Liver (tissue), 9 donors: ENCODE measurements around the gene CUX1. TPM values are rescaled to one million over a fixed set of nuclear protein-coding genes. Genes with fewer than 3 reads are reported as not detected.

ENCODE experiments used
- DNase-seq: peaks from one replicate; pipeline ENCODE4 v3.0.0-alpha.2; 2017; ENCODE audit warnings: low spot score
- H3K27ac ChIP-seq, 2 donors: one replicate each; pipeline ENCODE4 v1.7.0; 2013; ENCODE audit warnings: inconsistent platforms in 2 of 2, low read length in 2 of 2, control low read depth in 1 of 2, low read depth in 1 of 2, mild to moderate bottlenecking in 1 of 2
- H3K27me3 ChIP-seq, 4 donors: one replicate each; pipeline versions ENCODE4 v1.6.1 to v1.7.0; 2013; ENCODE audit warnings: low read length in 3 of 4, inconsistent platforms in 1 of 4, mild to moderate bottlenecking in 1 of 4, moderate library complexity in 1 of 4; ENCODE audit not compliant: control insufficient read depth in 4 of 4, insufficient read depth in 4 of 4
- H3K36me3 ChIP-seq, 4 donors: one replicate each; pipeline versions ENCODE4 v1.6.1 to v1.7.0; 2013; ENCODE audit warnings: low read length in 3 of 4, mild to moderate bottlenecking in 3 of 4, low read depth in 1 of 4, moderate library complexity in 1 of 4; ENCODE audit not compliant: control insufficient read depth in 4 of 4, insufficient read depth in 3 of 4
- H3K4me1 ChIP-seq, 4 donors: one replicate each; pipeline versions ENCODE4 v1.6.1 to v1.7.0; 2013; ENCODE audit warnings: low read length in 3 of 4, mild to moderate bottlenecking in 3 of 4, moderate library complexity in 1 of 4; ENCODE audit not compliant: control insufficient read depth in 4 of 4, insufficient read depth in 4 of 4
- H3K4me3 ChIP-seq, 3 donors: one replicate each; pipeline versions ENCODE4 v1.6.1 to v1.7.0; 2013; ENCODE audit warnings: low read length in 3 of 3, control low read depth in 1 of 3, low read depth in 1 of 3, mild to moderate bottlenecking in 1 of 3
- H3K9ac ChIP-seq, 2 donors: one replicate each; pipeline ENCODE4 v1.7.0; 2013; ENCODE audit warnings: low read length in 2 of 2, mild to moderate bottlenecking in 2 of 2, moderate library complexity in 2 of 2, control low read depth in 1 of 2, low read depth in 1 of 2
- H3K9me3 ChIP-seq, 4 donors: one replicate each; pipeline versions ENCODE4 v1.6.1 to v1.7.0; 2013; ENCODE audit warnings: low read length in 3 of 4; ENCODE audit not compliant: control insufficient read depth in 4 of 4
- EGR1 ChIP-seq, 2 donors: IDR thresholded peaks; 2 replicates each; pipeline ENCODE4 v1.6.1; 2016 to 2018; ENCODE audit warnings: antibody characterized with exemption in 2 of 2, low read depth in 2 of 2
- FOXA1 ChIP-seq: IDR thresholded peaks from 2 replicates; pipeline ENCODE4 v1.6.1; 2016; ENCODE audit warnings: antibody characterized with exemption
- GABPA ChIP-seq, 2 donors: IDR thresholded peaks in 1 of 2; conservative IDR thresholded peaks in 1 of 2; 2 replicates each; pipeline ENCODE4 v1.6.1; 2016; ENCODE audit warnings: antibody characterized with exemption in 2 of 2, mild to moderate bottlenecking in 1 of 2, moderate library complexity in 1 of 2
- HNF4A ChIP-seq, 2 donors: conservative IDR thresholded peaks; 2 replicates each; pipeline ENCODE4 v1.6.1; 2016; ENCODE audit warnings: antibody characterized with exemption in 2 of 2, mild to moderate bottlenecking in 2 of 2
- HNF4G ChIP-seq: IDR thresholded peaks from 2 replicates; pipeline ENCODE4 v1.6.1; 2016; ENCODE audit warnings: antibody characterized with exemption
- JUND ChIP-seq, 2 donors: IDR thresholded peaks; 2 replicates each; pipeline ENCODE4 v1.6.1; 2016; ENCODE audit warnings: antibody characterized with exemption in 2 of 2
- NR2F2 ChIP-seq: IDR thresholded peaks from 2 replicates; pipeline ENCODE4 v1.6.1; 2016; ENCODE audit warnings: antibody characterized with exemption
- RAD21 ChIP-seq, 2 donors: IDR thresholded peaks; 2 replicates each; pipeline ENCODE4 v1.6.1; 2016; ENCODE audit warnings: antibody characterized with exemption in 2 of 2, mild to moderate bottlenecking in 2 of 2
- RXRA ChIP-seq, 2 donors: IDR thresholded peaks; 2 replicates each; pipeline ENCODE4 v1.6.1; 2017 to 2018; ENCODE audit warnings: antibody characterized with exemption in 2 of 2, mild to moderate bottlenecking in 1 of 2
- SP1 ChIP-seq: IDR thresholded peaks from 2 replicates; pipeline ENCODE4 v1.6.1; 2018; ENCODE audit warnings: antibody characterized with exemption, mild to moderate bottlenecking
- TAF1 ChIP-seq: conservative IDR thresholded peaks from 2 replicates; pipeline ENCODE4 v1.6.1; 2016; ENCODE audit warnings: antibody characterized with exemption, mild to moderate bottlenecking
- WGBS: extraction: QIAGEN DNeasy Blood & Tissue Kit; methylation state at CpG from one replicate; pipeline ENCODE4 v1.1.7; 2013; 5-methylcytosine and 5-hydroxymethylcytosine counted together
- polyA plus RNA-seq, 2 donors: library from polyadenylated mRNA; stranded (reverse) in 1 of 2; unstranded in 1 of 2; fragments of 200-250 nt in 1 of 2; fragments of >200 nt in 1 of 2; fragmentation: Nextera tagmentation in 1 of 2; extraction: Ambion mirVana in 1 of 2; gene quantifications; one replicate each; pipeline versions ENCODE4 v1.2.1 to v1.2.3, GENCODE V29; 2013 to 2015
- total RNA-seq, 2 donors: library from RNA; depleted of rRNA; stranded (reverse); fragments of >200 nt; gene quantifications; one replicate each; pipeline ENCODE4 v1.2.3, GENCODE V29; 2014
- TF ChIP-seq, protein P1 (sequence below): IDR thresholded peaks from 2 replicates; pipeline ENCODE4 v1.6.1; 2016; ENCODE audit warnings: antibody characterized with exemption
- TF ChIP-seq, protein P2 (sequence below): IDR thresholded peaks from 2 replicates; pipeline ENCODE4 v1.6.1; 2016; ENCODE audit warnings: antibody characterized with exemption
- TF ChIP-seq, protein P3 (sequence below): fragments of 150-350 bp; IDR thresholded peaks from 2 replicates; pipeline ENCODE4 v1.5.1; 2017; ENCODE audit warnings: improper control_type of control experiment, low read depth, low read length; ENCODE audit not compliant: missing input control
- TF ChIP-seq, protein P4 (sequence below): IDR thresholded peaks from 2 replicates; pipeline ENCODE4 v1.6.1; 2016; ENCODE audit warnings: antibody characterized with exemption
- donor health status: healthy.
- donor health status: healthy.
- donor health status: healthy.
- donor health status: healthy.
- donor health status: healthy.

Gene CUX1
- total and polyA plus RNA-seq, 4 donors, result 18.6 to 40.6 (median 21.4) TPM

DNA sequence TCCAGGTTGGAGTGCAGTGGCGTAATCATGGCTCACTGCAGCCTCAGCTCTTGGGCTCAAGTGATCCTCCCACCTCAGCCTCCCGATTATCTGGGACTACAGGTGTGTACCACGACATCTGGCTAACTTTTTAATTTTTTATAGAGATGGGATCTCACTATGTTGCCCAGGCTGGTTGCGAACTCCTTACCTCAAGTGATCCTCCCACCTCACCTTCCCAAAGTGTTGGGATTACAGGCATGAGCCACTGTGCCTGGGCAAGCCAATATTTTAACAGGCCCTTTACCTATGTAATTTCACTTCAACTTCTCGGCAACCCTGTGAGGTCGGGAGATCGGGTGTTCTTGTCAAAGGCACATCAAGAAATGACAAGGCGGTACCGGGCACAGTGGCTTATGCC, 146.3 kb downstream of the CUX1 start (continued):
- TF ChIP-seq GABPA (IDR thresholded peaks at IDR 0.05 in 1 of 2, conservative IDR thresholded peaks at IDR 0.05 in 1 of 2), result no peak

DNA sequence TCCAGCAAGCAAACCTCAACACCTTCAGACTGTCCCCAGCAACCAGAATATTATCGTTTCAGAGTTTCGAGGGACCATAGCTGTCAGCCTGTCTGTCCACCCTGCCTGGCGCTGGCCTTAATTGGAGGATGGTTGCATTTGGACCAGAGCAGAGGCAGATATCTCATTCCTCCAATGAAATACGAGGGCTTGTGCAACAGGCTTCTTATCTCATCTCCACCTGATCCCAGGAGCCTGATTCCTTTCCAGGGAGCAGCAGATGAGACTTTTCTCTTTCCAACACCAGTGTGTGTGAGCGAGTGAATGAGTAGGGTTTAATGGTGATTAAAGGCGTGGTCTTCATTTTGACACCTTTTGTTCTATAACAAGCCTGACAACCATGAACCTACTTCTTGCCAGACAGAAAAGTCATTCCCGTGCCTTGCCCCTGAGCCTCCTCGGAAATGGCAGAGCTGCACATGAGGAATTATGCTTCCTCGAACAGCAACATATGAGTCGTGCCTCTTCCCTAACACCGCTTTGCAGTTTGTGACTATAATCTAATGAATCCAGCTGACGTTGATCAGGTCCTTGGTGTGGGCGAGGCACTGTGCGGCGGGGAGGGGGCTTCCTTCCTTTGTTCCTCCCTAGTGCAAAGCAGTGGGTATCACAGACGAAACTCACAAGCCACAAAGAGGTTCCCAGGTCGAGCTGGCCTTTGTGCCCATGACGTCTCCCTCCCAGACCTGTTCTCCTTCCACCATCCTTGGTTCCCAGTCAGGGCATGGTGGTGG, 147.4 kb downstream of the CUX1 start:
- peaks cover 0 to 2% (median 0%) of the 10 kb centered on the region in 4 donors for H3K4me1 ChIP-seq
- WGBS, result 91% methylated on average over 18 of the region's 18 CpGs
- H3K27me3 ChIP-seq, result no peaks in the 10 kb centered on the region
- DNase-seq, result no peak
- no peaks in the 10 kb centered on the region for H3K36me3 ChIP-seq
- TF ChIP-seq FOXA1 (no peak), GABPA (IDR thresholded peaks at IDR 0.05 in 1 of 2, conservative IDR thresholded peaks at IDR 0.05 in 1 of 2) (no peak), EGR1 (IDR thresholded peaks at IDR 0.05; ENCODE audit: low read depth in 2 of 2) (no peak), RAD21 (IDR thresholded peaks at IDR 0.05) (no peak), NR2F2 (no peak), JUND (IDR thresholded peaks at IDR 0.05) (no peak), HNF4A (conservative IDR thresholded peaks at IDR 0.05) (no peak), SP1 (no peak), RXRA (IDR thresholded peaks at IDR 0.05) (no peak), TAF1 (no peak)
- TF ChIP-seq, protein P1, sequence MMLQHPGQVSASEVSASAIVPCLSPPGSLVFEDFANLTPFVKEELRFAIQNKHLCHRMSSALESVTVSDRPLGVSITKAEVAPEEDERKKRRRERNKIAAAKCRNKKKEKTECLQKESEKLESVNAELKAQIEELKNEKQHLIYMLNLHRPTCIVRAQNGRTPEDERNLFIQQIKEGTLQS, result no peak
- TF ChIP-seq, protein P2, sequence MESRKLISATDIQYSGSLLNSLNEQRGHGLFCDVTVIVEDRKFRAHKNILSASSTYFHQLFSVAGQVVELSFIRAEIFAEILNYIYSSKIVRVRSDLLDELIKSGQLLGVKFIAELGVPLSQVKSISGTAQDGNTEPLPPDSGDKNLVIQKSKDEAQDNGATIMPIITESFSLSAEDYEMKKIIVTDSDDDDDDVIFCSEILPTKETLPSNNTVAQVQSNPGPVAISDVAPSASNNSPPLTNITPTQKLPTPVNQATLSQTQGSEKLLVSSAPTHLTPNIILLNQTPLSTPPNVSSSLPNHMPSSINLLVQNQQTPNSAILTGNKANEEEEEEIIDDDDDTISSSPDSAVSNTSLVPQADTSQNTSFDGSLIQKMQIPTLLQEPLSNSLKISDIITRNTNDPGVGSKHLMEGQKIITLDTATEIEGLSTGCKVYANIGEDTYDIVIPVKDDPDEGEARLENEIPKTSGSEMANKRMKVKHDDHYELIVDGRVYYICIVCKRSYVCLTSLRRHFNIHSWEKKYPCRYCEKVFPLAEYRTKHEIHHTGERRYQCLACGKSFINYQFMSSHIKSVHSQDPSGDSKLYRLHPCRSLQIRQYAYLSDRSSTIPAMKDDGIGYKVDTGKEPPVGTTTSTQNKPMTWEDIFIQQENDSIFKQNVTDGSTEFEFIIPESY, result no peak
- TF ChIP-seq, protein P3, sequence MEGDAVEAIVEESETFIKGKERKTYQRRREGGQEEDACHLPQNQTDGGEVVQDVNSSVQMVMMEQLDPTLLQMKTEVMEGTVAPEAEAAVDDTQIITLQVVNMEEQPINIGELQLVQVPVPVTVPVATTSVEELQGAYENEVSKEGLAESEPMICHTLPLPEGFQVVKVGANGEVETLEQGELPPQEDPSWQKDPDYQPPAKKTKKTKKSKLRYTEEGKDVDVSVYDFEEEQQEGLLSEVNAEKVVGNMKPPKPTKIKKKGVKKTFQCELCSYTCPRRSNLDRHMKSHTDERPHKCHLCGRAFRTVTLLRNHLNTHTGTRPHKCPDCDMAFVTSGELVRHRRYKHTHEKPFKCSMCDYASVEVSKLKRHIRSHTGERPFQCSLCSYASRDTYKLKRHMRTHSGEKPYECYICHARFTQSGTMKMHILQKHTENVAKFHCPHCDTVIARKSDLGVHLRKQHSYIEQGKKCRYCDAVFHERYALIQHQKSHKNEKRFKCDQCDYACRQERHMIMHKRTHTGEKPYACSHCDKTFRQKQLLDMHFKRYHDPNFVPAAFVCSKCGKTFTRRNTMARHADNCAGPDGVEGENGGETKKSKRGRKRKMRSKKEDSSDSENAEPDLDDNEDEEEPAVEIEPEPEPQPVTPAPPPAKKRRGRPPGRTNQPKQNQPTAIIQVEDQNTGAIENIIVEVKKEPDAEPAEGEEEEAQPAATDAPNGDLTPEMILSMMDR, result no peak
- TF ChIP-seq, protein P4, sequence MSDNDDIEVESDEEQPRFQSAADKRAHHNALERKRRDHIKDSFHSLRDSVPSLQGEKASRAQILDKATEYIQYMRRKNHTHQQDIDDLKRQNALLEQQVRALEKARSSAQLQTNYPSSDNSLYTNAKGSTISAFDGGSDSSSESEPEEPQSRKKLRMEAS, result no peak
- H3K4me3 ChIP-seq, result no peak overlapping the region
- no peak overlapping the region for H3K27ac ChIP-seq
- H3K9me3 ChIP-seq, result no peaks in the 10 kb centered on the region
- no peak overlapping the region for H3K9ac ChIP-seq

DNA sequence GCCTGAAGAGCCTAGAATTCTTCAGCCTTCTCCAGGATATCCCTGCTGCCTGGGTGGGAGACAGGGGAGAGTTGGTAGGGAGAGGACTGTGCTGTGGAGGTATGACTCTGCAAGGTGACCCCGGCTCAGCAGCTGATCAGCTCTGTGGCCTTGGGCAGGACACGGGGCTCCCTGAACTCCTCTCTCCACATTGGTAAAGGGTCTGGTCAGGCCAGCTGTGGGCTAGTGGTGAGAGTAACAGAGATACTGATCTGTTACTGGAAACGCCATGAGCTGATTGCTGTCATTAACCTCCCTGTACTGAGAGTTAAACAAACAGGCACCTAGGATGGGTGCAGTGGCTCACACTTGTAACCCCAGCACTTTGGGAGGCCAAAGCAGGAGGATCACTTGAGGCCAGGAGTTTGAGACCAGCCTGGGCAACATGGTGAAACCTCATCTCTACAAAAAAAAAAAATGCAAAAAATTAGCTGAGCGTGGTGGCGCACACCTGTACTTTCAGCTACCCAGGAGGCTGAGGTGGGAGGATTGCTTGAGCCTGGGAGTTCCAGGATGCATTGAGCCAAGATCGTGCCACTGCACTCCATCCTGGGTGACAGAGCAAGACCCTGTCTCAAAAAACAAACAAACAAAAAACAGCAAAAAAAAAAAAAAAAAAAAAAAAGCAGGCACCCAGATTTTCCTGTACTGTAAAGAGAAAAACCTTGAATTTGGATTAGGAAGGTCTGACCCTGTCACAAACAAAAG, 151.5 kb downstream of the CUX1 start:
- DNase-seq, result no peak
- TF ChIP-seq, protein P1, result no peak
- TF ChIP-seq RAD21 (IDR thresholded peaks at IDR 0.05), result no peak
- TF ChIP-seq, protein P4, result no peak
- TF ChIP-seq, protein P2, result no peak
- TF ChIP-seq HNF4G, result no peak
- no peak for TF ChIP-seq JUND (IDR thresholded peaks at IDR 0.05)
- no peak for TF ChIP-seq TAF1
- TF ChIP-seq RXRA (IDR thresholded peaks at IDR 0.05), result no peak
- TF ChIP-seq GABPA (IDR thresholded peaks at IDR 0.05 in 1 of 2, conservative IDR thresholded peaks at IDR 0.05 in 1 of 2), result no peak
- no peak for TF ChIP-seq EGR1 (IDR thresholded peaks at IDR 0.05; ENCODE audit: low read depth in 2 of 2)
- no peak for TF ChIP-seq HNF4A (conservative IDR thresholded peaks at IDR 0.05)
- no peak for TF ChIP-seq SP1
- no peak for TF ChIP-seq FOXA1

More for the DNA sequence above, 151.5 kb downstream of the CUX1 start:
- Histone ChIP-seq H3K9me3 (no peaks in the 10 kb centered on the region), H3K4me1 (no peaks in the 10 kb centered on the region), H3K9ac (no peak overlapping the region), H3K27me3 (no peaks in the 10 kb centered on the region), H3K27ac (no peak overlapping the region), H3K4me3 (no peak overlapping the region), H3K36me3 (no peaks in the 10 kb centered on the region)
- WGBS, result 77% methylated on average over 6 of the region's 6 CpGs
